RKO (cell line): ENCODE data around the gene NR2E3.

Experiments used
- DNase-seq: peaks from one replicate; pipeline ENCODE4 v3.0.0-alpha.2; 2016; ENCODE audit warnings: low spot score

Gene NR2E3

GRCh38 chr15:71791975-71792374 is 18.4 kb upstream of the NR2E3 start:
- no peak for DNase-seq

DNA sequence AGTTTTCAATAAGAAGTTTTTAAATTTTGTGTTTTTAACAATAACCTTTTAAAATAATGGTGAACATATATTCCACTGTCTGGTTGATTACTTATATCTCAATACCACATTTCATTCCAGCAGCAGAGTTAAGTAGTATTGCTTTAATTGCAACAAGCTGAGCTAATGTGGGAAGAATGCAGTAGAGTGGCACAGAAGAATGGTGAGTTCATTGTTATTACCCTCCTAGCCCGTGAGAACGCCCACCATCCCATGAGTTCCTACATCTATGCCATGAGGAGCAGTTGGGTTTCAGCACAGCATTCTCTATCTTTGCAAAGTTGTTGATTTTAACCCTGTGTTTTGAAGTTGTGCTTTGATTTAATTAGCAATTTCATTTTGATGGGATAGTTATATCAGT is 17.8 kb upstream of the NR2E3 start:
- DNase-seq: peak; percentile 37

DNA sequence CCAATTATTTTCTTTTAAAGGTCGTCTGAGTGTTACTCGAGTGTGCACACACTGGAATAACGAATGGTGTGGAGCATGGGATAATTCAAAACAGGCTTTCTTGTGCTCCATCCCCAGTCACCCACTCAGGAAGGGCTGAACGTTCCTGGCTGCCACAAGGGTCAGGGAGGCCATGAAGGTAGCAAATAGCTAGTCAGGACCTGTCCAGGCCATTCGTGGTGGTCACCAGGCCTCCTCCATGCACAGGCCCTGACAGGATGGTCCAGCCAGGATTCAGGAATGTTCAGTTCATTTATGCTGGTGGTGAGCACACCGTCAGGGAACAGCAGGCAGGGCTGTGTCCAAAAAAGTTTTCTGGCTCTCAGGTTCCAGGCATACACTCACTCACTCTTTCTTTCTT is 11.7 kb upstream of the NR2E3 start:
- DNase-seq: no peak

DNA sequence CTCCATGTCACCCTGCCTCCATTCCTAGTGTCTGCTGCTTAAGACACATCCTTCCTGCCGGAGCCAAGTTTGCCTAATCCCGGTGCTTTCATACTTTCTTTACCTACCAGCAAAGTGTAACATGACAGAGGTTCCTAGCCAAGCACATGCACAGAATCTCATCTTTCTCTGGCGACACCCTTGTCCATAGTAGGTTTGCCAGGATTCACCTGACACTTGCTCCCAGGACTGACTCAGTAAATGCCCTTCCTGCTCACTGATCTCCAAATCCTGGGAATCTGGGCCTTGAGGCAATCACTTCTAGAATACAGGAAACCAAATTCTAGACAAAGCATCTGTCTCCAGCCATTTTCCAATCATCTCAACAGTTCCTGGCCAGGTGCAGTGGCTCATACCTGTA is 10.2 kb upstream of the NR2E3 start:
- no peak for DNase-seq

- peak; percentile 61 for DNase-seq
These were observed 9.3 kb upstream of the NR2E3 start for GRCh38 chr15:71800835-71801745.

DNA sequence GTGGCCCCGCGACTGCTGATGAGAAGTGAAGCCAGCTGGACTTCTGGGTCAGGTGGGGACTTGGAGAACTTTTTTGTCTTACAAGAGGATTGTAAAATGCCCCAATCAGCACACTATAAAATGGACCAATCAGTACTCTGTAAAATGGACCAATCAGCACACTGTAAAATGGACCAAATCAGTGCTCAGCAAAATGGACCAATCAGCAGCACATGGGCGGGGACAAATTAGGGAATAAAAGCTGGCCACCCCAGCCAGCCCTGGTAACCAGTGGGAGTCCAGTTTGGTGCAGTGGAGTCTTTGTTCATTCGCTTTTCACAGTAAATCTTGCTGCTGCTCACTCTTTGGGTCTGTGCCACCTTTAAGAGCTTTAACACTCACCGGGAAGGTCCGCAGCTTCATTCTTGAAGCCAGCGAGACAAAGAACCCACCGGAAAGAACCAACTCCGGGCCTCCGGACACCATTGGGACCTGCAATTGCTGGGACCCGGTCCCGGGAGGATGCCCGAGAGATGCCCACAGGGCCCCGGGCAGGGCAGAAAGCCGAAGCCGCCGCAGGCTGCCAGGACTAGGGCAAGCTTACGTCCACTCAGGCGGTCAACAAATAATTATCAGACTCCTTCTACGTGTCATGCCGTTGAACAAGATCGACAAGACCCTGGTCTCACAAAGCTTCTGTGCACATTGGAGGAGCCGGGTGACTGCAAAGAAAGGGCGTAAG is 8.3 kb upstream of the NR2E3 start:
- DNase-seq: no peak

GRCh38 chr15:71802770-71803169 is 7.6 kb upstream of the NR2E3 start:
- DNase-seq: no peak

DNA sequence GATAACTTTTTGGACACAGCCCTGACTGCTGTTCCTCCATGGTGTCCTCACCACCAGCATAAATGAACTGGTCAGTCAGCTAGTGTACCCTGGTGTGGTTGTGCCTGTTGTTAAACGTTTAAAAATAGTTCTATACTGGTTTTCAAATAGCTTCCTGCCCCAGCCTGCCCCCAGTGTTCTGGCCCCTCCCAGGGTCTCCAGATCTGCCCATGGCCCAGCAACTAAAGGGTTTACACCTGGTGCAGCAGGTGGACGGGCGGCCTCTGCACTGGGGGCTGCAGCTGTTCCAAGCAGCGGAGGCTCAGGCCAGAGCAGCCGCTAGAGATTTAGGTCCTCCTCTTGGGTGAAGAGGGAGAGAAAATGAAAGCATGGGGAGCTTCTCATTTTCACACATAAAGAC is 6.1 kb upstream of the NR2E3 start:
- no peak for DNase-seq

DNA sequence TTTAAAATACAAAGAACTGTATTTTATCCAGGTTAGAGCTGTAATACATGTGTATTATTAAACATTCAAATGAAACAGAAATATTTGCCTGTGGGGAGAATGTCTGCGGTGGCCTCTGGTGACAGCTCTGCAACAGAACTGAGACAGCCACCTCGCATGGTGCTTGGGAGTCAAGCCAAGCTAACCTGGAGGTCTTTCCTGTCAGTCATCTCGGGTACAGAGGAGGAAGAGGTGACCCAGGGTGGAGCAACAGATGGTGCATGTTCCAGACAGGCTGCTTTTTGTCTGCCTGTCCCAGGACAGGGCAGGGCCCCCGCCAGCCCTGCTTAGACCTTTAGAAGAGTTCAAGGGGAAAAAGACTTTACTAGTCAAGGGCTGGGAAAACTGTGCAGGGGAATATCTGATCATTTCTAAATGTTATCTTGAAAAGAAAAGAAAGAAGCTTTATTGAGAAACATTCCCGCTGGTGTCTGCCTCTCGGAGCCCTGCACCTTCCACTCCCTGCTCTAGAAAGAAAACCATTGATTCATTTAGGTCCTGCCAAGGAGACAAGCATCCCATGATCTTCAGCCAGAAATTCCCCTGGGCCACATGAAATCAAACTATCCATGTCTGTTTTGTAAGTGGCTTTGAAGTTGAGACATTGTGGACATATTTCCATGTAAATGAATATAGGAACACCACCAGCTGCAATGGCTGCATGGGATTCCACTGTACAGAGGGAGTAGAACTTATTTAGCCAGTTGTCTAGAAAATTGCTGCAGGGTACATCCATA is 5.5 kb upstream of the NR2E3 start:
- no peak for DNase-seq

GRCh38 chr15:71806452-71806931 is 3.9 kb upstream of the NR2E3 start:
- DNase-seq: no peak

GRCh38 chr15:71807125-71807629 is 3.2 kb upstream of the NR2E3 start:
- no peak for DNase-seq

GRCh38 chr15:71807691-71808091 is 2.7 kb upstream of the NR2E3 start:
- no peak for DNase-seq

DNA sequence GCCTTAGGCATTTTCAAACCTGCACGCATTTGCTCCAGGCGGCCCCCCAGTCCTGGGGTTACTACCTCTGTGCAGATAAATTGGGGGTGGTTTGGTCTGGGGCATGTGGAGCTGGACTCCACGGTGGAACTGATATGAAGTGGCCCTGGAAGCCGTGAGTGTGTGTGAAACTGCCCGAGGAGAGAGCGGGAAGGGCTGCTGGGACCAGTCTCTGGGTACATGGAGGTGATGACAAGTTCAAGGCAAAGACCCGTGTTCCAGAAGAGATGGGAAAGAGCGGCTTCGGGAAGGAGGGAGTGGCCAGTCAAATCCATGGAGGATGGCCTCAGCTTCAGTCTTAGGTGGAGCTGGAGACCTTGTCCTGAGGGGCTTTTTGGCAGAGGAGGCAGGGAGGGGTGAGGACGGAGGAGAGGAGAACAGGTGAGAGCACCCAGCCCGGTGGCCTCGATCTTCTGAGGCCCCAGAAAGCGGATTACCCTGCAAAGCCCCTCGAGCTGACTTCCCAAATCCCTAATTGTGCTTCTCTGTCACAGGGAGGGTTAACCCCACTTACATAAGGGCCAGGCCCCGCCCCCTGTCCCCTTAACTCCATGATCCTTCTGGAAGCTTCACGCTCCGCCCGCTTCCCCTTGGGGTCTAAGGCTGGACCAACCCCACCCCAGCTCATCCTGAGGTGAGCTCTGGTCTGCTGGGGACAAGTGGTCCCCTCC is 1.9 kb upstream of the NR2E3 start:
- no peak for DNase-seq

- no peak for DNase-seq
These were observed 1.0 kb upstream of the NR2E3 start for GRCh38 chr15:71809346-71809745.

- no peak for DNase-seq
These were observed 832 bp downstream of the NR2E3 start for GRCh38 chr15:71811036-71811736.

GRCh38 chr15:71811752-71812735 is 1.7 kb downstream of the NR2E3 start:
- no peak for DNase-seq

DNA sequence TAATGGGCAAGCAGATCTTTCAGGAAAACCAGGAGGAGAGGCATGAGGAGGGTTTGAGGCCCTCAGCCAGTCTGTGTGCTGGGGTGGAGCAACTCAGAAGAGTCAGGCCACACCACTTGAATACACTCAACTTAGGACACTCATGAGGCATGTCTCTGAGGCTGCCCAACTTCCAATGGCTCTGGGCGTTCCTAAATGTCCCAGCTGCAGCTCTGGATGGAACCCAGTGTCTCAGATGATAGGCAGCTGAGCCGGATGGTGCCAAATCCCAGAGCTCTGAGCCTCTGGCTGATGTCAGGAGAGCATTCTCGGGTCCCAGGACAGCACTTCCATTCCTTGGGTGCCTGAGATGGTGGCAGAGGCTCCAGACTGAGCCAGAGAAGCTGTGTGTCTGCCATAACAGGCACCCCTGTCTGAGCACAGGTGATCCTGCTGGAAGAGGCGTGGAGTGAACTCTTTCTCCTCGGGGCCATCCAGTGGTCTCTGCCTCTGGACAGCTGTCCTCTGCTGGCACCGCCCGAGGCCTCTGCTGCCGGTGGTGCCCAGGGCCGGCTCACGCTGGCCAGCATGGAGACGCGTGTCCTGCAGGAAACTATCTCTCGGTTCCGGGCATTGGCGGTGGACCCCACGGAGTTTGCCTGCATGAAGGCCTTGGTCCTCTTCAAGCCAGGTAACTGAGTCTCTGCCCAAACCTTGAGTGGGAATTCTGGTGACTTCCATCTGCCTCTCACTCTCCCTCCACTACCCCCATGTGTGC is 2.8 kb downstream of the NR2E3 start:
- DNase-seq: no peak

- DNase-seq: no peak
These were observed 3.5 kb downstream of the NR2E3 start for GRCh38 chr15:71813723-71814470.
